HG03175 (cell line): ENCODE results near the gene LVRN.
"Not testable (repeated sequence)": the region's sequence is repeated elsewhere in the genome, so short reads cannot be mapped to it uniquely, and the experiment has no call there.

Source experiments
- ATAC-seq: cut with Tn5 transposase; IDR thresholded peaks from one replicate; pipeline ENCODE4 v1.9.1; 2021; ENCODE audit warnings: mild to moderate bottlenecking, moderate library complexity; ENCODE audit not compliant: unreplicated experiment

The LVRN gene, protein sequence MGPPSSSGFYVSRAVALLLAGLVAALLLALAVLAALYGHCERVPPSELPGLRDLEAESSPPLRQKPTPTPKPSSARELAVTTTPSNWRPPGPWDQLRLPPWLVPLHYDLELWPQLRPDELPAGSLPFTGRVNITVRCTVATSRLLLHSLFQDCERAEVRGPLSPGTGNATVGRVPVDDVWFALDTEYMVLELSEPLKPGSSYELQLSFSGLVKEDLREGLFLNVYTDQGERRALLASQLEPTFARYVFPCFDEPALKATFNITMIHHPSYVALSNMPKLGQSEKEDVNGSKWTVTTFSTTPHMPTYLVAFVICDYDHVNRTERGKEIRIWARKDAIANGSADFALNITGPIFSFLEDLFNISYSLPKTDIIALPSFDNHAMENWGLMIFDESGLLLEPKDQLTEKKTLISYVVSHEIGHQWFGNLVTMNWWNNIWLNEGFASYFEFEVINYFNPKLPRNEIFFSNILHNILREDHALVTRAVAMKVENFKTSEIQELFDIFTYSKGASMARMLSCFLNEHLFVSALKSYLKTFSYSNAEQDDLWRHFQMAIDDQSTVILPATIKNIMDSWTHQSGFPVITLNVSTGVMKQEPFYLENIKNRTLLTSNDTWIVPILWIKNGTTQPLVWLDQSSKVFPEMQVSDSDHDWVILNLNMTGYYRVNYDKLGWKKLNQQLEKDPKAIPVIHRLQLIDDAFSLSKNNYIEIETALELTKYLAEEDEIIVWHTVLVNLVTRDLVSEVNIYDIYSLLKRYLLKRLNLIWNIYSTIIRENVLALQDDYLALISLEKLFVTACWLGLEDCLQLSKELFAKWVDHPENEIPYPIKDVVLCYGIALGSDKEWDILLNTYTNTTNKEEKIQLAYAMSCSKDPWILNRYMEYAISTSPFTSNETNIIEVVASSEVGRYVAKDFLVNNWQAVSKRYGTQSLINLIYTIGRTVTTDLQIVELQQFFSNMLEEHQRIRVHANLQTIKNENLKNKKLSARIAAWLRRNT

DNA sequence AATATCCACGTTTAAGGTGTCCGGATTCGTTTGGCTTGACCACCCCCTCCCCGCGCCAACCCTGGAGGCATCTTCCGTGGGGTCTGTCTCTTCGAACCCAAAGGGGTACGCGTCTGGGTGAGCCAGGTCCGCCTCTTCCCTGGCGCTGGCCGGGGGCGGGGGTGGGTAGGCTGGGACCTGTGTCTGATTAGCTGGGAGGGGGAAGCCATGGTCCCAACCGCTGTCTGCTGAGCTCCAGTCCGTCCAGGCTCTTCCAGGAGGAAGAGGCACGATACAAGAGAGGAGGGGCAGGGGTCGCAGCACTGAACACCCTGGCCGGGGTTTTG, at the start of gene LVRN:
Gene LVRN (plus strand): TSS at position 237 of the 326 bp plus-strand sequence. CDS start 143 bp downstream, outside the sequence.
- ATAC-seq, result no peak

DNA sequence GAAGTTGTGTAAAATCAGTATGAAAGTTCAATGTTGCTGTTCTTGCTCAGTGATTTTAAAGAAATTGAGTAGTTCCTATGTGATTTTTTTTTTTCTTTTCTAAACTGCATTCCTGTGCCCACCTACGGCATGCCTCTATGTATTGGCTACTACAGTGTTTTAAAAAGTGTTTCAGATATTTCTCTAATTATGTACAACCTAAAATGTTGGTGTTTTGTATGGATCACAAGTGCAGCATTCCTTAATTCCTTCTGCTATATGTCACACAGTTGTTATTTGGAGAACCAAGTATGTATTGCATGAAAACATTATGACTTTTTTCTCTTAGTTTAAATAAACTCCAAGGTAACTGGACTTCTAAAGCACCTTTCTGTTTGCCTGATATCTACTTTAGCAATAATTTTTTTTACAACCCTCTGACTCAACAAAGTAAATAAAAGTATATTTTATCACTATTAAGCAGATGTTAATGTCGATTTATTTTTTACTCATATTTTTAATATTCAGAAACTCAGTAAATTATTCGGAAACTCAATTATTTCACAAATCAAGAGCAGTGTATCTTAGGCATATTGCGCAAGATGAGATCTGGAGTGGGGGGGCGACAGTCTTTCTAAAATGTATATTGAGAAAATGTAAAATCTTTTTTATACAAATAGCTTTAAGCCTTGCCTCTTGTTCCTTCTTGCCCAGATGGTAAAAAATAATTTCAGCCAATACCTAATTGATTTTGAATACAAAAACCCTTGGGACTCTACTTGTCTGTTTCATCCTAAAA, 48.5 kb upstream of the LVRN start:
- ATAC-seq, result not testable (repeated sequence)

DNA sequence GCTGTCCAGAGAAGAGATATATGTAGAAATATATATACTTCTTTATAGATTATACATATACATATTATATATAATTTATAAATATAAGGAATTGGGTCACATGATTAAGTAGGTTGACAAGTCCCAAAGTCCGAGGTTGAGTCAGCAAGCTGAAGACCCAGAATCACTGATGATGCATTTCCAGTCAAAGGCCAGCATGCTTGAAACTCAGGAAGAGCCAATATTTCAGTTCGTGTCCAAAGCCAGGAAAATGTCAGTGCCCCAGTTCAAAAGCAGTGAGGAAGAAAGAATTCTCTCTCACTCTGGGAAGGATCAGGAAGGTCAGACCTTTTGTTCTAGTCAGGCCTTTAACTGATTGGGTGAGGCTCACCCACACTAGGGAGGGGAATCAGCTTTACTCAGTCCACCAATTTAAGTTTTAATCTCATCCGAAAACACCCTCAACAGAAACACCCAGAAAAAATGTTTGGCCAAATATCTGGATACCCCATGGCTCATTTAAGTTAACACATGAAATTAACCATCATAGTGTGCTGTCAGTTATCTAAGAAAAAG, 42.0 kb upstream of the LVRN start:
- ATAC-seq, result no peak

DNA sequence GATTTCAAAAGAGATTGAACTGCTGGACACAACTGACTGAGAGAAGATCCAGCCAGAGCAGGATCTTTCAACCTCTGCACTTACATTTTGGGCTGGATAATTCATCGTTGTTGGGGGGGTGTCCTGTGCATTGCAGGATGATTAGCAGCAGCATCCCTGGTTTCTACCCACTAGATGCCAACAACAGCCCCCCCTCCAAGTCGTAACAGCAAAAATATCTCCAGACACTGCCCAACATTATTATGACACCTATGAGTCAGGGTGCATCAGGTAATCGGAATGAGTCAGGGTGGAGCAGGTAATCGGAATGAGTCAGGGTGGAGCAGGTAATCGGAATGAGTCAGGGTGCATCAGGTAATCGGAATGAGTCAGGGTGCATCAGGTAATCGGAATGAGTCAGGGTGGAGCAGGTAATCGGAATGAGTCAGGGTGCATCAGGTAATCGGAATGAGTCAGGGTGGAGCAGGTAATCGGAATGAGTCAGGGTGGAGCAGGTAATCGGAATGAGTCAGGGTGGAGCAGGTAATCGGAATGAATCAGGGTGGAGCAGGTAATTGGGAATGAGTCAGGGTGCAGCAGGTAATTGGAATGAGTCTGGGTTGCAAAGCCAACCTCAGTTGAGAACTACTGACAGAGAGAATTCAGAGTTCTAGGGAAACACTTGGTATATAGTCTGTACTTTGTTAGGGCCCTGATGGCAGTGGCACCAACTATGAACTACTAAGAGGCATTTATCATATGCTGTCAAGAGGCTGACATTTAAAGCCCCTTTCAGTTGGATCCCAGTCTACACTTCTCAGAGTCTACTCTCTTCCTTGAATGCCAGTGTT, 33.5 kb upstream of the LVRN start:
- ATAC-seq, result not testable (repeated sequence)

DNA sequence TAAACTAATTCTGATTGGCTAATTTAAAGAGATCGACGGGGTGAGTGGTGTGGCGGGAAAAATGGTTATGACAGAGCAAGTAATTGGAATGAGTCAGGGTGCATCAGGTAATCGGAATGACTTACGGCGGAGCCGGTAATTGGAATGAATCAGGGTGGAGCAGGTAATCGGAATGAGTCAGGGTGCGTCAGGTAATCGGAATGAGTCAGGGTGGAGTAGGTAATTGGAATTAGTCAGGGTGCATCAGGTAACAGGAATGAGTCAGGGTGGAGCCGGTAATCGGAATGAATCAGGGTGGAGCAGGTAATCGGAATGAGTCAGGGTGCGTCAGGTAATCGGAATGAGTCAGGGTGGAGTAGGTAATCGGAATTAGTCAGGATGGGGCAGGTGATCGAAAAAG, 32.1 kb upstream of the LVRN start:
- ATAC-seq, result not testable (repeated sequence)

DNA sequence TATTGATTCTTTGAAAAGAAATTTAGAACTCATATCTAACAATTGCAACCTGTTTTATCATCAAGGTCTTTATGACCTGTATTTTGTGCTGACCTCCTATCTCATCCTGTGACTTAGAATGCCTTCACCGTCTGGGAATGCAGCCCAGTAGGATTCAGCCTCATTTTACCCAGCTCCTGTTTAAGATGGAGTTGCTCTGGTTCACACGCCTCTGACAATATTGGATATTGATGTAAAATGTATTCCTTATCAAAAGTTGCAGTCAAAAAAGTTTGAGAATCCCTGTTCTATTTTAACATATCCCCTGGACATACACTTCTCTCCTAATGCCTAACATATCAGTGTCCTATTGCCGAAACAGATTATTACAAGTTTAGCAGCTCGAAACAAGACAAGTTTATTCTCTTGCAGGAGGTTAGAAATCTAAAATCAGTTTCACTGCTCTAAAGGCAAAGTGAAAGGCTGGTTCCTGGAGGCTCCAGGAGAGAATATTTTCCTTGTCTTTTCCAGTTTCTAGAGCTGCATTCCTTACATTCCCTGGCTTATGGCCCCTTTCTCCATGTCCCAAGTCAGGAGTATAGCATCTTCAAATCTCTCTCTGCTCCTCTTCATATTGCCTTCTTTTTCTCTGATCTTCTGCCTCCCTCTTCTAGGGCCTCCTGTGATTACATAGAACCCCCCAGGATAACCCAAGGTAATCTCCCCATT, 31.5 kb upstream of the LVRN start:
- ATAC-seq, result no peak

DNA sequence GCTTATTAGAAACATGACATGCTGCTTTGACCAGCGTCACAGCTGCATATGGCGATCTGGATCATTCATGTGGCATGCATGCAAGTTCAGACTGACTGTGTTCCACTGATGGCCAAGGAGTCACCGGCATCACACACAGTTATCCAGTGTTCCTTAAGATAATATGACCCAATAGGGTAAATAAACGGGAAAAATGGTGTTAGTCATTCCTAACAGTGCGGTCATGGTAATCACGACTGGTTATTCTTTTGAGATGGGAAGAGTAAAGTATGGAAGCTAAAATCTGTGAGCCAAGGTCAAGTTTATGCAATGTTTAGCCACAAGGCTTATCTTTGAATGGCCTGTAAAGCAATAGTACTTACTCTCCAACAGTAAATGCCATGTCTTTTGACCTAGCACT, 29.3 kb upstream of the LVRN start:
- ATAC-seq, result no peak

DNA sequence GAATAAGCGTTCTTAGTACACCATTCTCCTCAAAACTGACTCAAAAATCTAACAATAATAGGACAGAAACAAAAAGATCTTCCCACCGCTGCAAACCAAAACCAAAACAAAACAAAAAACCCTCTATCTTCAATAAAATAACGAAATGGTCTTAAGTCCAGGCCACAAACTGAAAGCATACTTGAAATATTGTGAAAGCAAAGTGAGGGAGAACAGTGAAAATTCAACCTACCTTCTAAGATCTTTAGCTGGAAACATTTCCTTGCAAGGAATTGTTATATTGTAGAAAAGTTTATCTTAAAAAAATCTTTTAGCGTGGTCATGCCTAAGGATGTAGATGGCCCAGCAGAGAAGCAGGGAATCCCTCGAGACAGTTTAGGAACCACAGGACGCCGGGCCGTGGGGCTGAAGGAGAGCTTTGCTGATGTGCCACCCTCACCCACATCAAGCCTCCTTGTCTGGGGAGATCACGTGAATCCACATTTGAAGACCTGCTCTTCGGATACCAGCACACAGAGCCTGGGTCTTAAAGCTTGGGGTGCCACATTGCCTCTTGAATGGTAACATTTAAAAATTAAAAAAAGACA, 27.8 kb upstream of the LVRN start:
- no peak for ATAC-seq

DNA sequence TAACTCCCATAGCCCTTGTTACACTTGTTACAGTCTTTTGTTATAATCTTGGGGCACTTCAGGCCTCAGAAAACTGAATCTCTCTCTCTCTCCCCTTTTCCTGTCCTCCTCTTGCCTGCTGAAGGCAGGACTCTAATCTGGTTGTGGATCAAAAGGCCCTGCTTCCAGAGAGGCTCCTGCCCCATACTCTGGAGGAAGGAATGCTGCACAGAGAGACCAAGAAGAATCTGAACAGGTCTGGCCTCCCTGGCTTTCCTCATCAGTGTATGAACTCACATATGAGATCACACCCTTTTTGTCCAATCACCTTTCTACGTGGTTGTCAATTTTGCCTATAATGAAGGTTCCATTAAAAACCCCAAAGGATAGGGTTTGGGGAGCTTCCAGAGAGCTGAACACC, 26.2 kb upstream of the LVRN start:
- no peak for ATAC-seq

DNA sequence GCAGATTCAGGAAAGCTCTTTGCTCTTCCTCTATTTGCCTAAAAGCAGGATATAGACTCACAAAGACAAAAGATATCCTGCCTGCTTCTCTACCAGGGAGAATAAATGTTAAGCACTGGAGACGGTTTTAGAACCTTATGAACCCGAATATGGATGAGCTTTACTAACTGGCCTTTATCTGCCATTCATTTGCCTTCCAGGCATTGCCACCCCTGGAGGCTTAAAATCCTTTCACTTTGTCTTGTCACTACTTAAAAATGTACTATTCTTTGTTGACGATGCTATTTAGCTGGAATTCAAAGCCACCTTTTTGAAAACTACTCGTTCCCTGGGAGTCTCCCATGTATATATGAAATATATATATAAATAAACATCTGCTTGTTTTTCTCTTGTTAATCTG, 23.2 kb upstream of the LVRN start:
- ATAC-seq, result no peak

DNA sequence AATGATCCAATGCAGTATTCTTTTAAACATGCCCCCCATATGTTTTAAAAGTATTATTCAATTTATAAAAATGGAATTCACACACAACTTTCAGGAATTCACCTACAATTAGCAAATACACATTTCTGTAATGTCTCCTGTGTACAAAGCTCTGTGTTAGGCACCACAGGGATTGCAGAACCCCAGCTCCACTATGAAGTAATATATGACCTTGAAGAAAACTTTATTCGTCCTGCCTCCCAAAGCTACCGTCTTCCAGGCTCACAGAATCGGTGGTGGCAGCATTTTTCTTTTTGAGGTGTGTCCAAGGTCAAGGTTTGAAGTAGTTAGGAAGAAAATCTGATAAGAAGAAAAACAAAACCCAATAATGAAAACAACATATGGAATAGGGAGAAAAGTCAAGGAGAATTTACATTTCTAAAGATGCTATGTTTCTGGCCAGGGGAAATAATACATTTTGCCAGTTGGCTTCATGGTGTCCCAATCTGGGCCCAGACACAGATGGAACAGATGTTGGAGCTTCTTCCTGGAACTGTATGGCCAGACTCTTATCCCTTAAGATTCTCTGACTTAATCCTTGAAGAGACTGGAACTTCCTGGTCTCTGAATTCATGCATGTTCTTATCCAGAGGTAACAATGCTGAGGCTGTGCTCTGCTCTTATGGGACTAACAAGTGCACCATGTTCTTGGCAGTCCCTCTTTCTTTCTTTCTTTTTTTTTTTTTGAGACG, 22.0 kb upstream of the LVRN start:
- ATAC-seq, result no peak

DNA sequence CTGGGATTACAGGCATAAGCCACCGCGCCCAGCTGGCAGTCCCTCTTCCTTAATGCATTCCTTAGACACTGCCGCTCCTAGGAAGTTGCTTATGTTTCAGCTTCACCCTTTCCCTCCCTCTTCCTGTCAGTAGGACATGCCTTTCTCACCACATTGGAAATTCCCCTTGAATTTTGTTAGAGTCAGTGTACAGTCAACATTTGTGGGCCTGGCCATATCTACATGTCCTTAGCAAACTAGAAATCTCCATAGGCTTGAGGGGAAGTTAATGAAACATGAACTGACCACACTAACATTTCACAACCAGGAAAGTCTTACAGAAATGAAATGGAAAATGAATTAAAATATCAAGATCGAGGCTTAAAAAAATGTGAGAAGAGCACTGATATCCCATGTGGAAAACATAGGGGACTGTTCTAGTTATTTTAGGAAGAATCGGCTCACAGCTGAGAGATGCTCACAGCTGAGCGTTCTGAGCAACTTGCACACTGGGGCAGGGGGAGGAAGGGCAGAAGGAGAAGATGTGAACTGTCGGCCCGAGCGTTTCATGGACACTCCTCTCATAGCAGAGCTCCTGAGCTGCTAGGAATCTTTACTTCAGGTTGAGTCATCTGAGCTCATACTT, 21.1 kb upstream of the LVRN start:
- no peak for ATAC-seq

DNA sequence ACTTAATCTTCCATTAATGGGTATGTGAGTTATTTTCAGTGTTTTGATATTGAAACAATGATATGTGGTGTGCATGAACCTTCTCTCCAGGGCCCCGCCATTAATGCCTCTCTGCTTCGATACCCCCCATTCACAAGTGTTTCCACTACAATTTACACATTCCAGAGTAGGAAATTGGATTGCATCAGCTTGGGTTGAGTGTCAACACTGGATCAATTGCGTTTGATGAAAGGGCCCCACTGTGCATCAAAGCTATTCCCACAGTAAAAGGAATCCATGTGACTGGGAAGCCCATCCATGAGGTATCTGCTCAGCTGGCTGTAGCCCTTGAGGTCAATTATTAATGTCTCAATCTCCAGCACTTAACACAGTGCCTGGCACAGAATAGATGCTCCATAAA, 17.8 kb upstream of the LVRN start:
- ATAC-seq, result no peak

DNA sequence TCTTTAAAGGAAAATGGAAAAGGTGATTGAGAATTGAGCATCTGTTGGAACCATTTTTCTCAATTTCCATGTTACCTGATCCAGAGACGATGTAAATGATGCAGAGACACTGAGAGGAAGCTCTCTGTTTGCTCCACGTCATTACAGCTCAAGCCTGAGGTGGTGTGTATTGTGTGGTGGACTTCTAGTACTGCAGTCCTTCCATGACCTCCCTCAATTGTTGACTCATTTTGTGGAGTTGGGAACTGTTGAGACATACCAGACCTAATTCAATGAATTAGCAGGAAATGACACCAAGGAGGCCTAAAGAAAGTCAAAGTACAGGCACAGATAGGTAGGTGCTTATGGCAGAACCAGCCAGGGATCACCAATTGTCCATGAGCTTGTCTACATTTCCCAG, 15.6 kb upstream of the LVRN start:
- ATAC-seq, result no peak

DNA sequence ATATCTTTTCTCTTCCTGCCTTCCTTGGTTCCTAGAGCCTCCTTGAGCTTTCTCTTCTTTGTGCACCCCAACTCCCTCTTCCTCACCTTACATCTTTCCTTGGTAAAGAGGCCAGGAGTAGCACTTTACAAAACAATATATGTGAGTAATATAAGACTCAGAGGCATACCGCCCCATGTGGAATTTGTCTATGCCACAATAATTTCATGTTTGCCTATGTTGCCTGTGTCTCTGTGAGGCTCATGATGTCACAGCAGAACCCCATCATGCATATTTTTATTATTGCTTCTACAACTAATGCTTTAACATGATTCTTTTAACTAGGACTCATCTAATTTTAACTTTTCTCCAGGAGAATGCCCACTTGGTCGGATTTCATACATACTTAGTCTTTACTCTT, 15.0 kb upstream of the LVRN start:
- no peak for ATAC-seq

DNA sequence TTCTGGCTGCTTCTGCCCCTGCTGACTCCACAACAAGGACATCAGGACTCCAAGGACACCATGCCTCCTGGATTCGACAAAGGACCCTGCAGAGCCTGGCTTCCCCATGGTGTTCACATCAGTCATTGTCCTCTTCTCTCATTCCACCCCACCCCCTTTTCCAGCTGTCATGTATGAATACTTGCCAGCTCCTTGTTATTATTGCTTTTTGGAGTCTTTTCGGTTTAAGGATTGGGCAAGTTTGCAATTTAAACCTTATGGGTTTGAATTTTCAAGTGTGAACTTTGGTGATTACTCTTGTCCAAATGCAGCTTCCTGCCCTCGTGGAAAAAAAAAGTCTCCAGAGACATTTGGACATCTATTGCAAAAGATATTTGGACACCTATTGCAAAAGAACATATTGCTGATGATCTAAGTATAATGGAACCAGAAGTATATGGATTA, 14.2 kb upstream of the LVRN start:
- no peak for ATAC-seq

DNA sequence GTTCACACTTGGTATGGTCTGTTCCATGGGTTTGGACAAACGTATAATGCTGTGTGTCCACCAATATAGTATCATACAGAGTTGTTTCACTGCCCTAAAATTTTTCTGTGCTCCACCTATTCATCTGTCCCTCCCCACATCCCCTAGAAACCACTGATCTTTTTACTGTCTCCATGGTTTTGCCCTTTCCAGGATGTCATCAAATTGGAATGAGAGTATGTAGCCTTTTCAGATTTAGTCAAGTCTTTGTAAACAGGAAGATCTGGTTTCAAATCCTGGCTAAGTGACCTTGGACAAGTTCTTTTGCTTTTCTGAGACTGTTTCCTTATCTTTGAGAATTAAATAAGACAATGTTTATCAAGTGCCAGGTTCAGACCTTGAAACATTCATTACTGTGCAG, 13.2 kb upstream of the LVRN start:
- no peak for ATAC-seq

DNA sequence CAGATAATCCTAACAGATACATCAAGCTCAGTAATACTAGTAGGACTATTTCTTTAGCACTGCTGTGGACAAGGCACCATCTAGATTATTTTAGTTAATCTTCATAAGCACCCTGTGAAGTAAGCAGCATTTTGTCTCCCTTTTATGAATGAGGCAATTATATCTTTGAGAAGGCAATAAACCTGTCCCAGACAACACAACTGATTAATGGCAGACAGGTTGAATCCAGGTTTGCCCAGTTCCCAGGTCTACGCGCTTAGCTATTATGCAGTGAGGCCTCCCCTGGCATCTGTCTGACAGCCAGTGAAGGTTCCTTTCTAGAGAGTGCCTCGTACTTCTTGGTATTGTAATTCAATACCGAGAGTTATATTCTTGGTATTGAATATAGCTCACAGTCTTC, 9.7 kb upstream of the LVRN start:
- ATAC-seq, result no peak
